ENCODE results near the gene LCE4A. TPM values are rescaled to one million over a fixed set of nuclear protein-coding genes. Genes with fewer than 3 reads are reported as not detected.

Gene LCE4A
- polyA plus RNA-seq, 1 donor from 2014 or later = not detected

GRCh38 chr1:152728986-152729385 is 21.0 kb downstream of the LCE4A start:
- no peak overlapping the region for H3K4me2 ChIP-seq (ENCODE audit: low read length)
- H3K9me3 ChIP-seq (ENCODE audit: low read length) = no peaks in the 10 kb centered on the region
- no peak for TF ChIP-seq TAF1 (IDR thresholded peaks at IDR 0.05; ENCODE audit: low read depth)
- TF ChIP-seq REST (IDR thresholded peaks at IDR 0.05; ENCODE audit: borderline replicate concordance) = no peak
- TF ChIP-seq RAD21 (conservative IDR thresholded peaks at IDR 0.05) = no peak
- no peak for TF ChIP-seq CTCF (IDR thresholded peaks at IDR 0.05; ENCODE audit: poor library complexity, severe bottlenecking)
- no peak for TF ChIP-seq EZH2 (IDR thresholded peaks at IDR 0.05; ENCODE audit: borderline replicate concordance, insufficient read depth, low read length, poor library complexity, severe bottlenecking)
- no peak for TF ChIP-seq SMC3 (conservative IDR thresholded peaks at IDR 0.05; ENCODE audit: poor library complexity)
- H3K79me2 ChIP-seq (replicated peaks; ENCODE audit: insufficient read depth, low read length) = no peaks in the 10 kb centered on the region
- H3F3A ChIP-seq (ENCODE audit: insufficient read depth, low read length, poor library complexity, severe bottlenecking) = no peaks in the 10 kb centered on the region
- no peak overlapping the region for H2AFZ ChIP-seq (ENCODE audit: low read depth, low read length)
- H3K27me3 ChIP-seq (ENCODE audit: insufficient read depth, low read depth, low read length) = no peaks in the 10 kb centered on the region
- H3K27ac ChIP-seq (ENCODE audit: low read length) = no peak overlapping the region
- no peak overlapping the region for H3K4me3 ChIP-seq (ENCODE audit: low read length)
- no peaks in the 10 kb centered on the region for H3K36me3 ChIP-seq (ENCODE audit: insufficient read depth, low read length)
- H3K9me2 ChIP-seq (ENCODE audit: insufficient read depth, low read length) = no peaks in the 10 kb centered on the region
- H3K9ac ChIP-seq (ENCODE audit: low read length) = no peak overlapping the region
- H4K20me1 ChIP-seq (ENCODE audit: insufficient read depth) = no peaks in the 10 kb centered on the region

- no peaks in the 10 kb centered on the region for H3K36me3 ChIP-seq (ENCODE audit: insufficient read depth, low read length)
- H4K20me1 ChIP-seq (ENCODE audit: insufficient read depth) = no peaks in the 10 kb centered on the region
- H3K4me3 ChIP-seq (ENCODE audit: low read length) = no peak overlapping the region
- no peak overlapping the region for H3K27ac ChIP-seq (ENCODE audit: low read length)
- no peak overlapping the region for H3K9ac ChIP-seq (ENCODE audit: low read length)
- H3K79me2 ChIP-seq (replicated peaks; ENCODE audit: insufficient read depth, low read length) = no peaks in the 10 kb centered on the region
- no peaks in the 10 kb centered on the region for H3F3A ChIP-seq (ENCODE audit: insufficient read depth, low read length, poor library complexity, severe bottlenecking)
- H3K4me2 ChIP-seq (ENCODE audit: low read length) = no peak overlapping the region
- TF ChIP-seq RAD21 (conservative IDR thresholded peaks at IDR 0.05) (no peak), REST (IDR thresholded peaks at IDR 0.05; ENCODE audit: borderline replicate concordance) (no peak), MXI1 (conservative IDR thresholded peaks at IDR 0.05; ENCODE audit: poor library complexity, severe bottlenecking) (no peak), POLR2AphosphoS5 (IDR thresholded peaks at IDR 0.05) (no peak), EP300 (conservative IDR thresholded peaks at IDR 0.05; ENCODE audit: poor library complexity, severe bottlenecking) (no peak), SMC3 (conservative IDR thresholded peaks at IDR 0.05; ENCODE audit: poor library complexity) (no peak), TAF1 (IDR thresholded peaks at IDR 0.05; ENCODE audit: low read depth) (no peak), EZH2 (IDR thresholded peaks at IDR 0.05; ENCODE audit: borderline replicate concordance, insufficient read depth, low read length, poor library complexity, severe bottlenecking) (no peak), CTCF (IDR thresholded peaks at IDR 0.05; ENCODE audit: poor library complexity, severe bottlenecking) (no peak)
- H3K9me3 ChIP-seq (ENCODE audit: low read length) = no peaks in the 10 kb centered on the region
- H3K9me2 ChIP-seq (ENCODE audit: insufficient read depth, low read length) = no peaks in the 10 kb centered on the region
- H3K27me3 ChIP-seq (ENCODE audit: insufficient read depth, low read depth, low read length) = no peaks in the 10 kb centered on the region
- no peak overlapping the region for H2AFZ ChIP-seq (ENCODE audit: low read depth, low read length)
Measured at GRCh38 chr1:152735648-152736047, 27.7 kb downstream of the LCE4A start.
